HG03280 (cell line): ENCODE data around the gene XRCC6.
"Not testable (repeated sequence)": the region's sequence is repeated elsewhere in the genome, so short reads cannot be mapped to it uniquely, and the experiment has no call there.

Experiments used
- ATAC-seq: cut with Tn5 transposase; IDR thresholded peaks from one replicate; pipeline ENCODE4 v1.9.1; 2021; ENCODE audit warnings: mild to moderate bottlenecking, moderate library complexity; ENCODE audit not compliant: unreplicated experiment

Gene XRCC6

DNA sequence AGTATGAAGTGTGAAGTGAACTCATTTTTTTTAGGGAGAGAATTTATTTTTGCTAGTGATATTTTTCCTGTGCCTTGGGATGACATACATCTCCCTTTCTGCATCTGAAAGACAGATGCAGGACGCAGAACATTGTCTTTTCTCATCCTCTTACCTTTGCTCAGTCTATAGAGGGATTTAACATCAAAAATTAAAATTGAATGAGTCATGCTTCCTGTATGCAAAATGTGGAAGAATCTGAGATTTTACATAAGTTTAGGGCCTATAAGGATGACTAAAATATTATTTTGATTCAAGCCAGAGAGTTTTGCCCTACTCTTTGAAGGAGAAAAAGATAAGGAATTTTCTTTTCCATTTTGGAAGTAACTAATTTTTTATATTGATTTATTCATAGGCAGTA, 27.3 kb downstream of the XRCC6 start:
- ATAC-seq: no peak

DNA sequence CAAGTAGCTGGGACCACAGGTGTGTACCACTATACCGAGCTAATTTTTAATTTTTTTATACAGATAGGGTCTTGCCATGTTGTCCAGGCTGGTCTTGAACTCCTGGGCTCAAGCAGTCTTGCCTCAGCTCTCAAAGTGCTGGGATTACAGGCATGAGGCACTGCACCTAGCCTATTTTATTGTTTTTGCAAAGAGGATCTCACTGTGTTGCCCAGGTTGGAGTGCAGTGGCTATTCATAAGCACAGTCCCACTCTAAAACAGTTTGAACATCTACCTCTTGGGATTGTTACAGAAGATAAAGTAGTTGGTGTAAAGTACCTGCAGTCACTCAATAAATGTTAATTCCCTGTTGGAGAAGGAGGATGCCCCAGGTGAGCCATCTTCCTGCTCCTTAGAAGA, 29.1 kb downstream of the XRCC6 start:
- no peak for ATAC-seq

DNA sequence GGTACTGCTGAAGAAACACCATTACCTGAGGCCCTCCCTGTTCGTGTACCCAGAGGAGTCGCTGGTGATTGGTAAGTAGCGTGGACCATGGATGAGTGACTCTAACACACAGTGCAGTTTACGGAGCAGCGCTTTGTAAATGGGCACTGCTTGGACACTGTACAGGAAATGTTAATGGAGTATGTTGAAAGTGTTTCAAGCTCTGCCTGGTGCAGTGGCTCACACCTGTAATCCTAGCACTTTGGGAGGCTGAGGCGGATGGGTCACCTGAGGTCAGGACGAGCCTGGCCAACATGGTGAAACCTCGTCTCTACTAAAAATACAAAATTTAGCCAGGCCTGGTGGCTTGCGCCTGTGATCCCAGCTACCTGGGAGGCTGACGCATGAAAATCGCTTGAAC, 29.7 kb downstream of the XRCC6 start:
- ATAC-seq: no peak

DNA sequence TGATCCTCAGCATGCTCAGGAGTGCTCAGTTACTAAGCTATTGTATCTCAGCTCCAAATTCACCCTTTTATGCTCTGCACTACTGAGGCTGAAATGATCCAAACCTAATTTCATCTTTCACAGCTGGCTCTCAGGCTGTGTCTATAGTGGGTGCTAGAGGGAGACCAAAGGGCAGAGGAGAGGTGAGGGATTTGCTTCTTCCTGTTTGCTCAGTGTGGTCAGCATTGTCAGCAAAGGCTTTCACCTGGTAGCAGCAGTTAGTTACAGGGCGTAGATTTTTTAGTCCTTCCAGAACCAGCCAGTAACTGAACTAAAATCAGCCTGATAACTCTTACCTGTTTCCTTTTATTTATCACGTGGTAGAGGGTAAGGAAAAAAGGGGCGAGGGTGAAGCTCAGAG, 33.2 kb downstream of the XRCC6 start:
- no peak for ATAC-seq

DNA sequence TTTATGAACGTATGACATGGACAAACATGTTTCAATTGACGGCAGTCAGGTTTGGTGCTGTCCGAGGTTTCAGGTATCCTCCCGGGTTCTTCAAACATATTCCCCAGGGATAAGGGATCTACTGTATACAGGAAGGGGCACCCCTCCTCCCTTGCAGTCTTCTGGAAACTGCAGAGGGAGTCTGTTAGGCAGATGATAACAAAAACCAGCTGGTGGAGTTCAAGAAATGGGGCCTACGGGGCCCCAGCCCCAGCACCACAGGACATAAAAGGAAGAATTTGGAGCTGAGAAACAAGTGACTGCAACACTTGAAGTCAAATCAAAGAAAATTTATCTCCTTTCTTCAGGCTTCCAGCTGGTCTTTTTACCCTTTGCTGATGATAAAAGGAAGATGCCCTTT, 35.5 kb downstream of the XRCC6 start:
- no peak for ATAC-seq

DNA sequence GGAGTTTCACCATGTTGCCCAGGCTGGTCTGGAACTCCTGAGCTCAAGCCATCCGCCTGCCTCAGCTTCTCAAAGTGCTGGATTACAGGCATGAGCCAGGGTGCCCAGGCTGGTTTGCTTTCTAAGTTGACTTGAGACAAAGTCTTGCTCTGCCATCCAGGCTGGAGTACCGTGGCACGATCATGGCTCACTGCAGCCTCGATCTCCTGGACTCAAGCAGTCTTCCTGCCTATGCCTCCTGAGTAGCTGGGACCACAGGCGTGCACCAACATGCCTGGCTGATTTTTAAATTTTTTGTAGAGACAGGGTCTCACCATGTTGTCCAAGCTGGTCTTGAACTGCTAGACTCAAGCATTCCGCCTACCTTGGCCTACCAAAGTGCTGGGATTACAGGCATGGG, 36.6 kb downstream of the XRCC6 start:
- no peak for ATAC-seq

DNA sequence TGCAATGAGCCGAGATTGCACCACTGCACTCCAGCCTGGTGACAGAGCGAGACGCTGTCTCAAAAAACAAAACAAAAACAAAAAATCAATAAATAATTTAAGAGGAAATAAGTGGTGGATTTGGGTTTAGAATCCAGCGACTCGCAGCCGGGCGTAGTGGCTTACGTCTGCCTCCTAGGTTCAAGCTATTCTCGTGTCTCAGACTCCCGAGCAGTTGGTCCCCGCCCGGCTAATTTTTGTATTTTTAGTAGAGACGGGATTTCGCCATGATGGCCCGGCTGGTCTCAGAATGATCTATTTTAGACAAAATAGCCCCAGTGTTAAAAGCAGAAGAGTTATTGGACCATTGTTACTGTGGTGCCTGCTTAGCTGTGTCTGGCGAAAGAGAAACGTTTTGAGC, 37.8 kb downstream of the XRCC6 start:
- ATAC-seq: no peak

DNA sequence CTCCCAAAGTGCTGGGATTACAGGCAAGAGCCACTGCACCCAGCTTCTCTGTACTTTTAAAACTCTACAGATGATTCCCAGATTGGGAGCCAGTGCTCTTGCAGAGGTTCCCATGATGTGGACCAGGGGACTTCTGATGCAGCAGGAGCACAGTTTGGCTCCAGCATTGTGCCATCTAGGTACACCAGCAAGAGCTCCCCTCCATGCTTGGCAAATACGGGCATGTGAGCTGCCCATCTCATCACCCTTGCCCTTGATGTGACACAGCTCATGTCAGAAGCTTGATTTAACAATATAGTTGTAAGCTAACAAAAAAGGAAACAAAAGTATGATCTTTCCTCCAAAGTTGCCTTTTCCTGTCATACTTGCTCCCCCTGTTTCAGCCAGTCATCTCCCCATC, 38.8 kb downstream of the XRCC6 start:
- ATAC-seq: no peak

DNA sequence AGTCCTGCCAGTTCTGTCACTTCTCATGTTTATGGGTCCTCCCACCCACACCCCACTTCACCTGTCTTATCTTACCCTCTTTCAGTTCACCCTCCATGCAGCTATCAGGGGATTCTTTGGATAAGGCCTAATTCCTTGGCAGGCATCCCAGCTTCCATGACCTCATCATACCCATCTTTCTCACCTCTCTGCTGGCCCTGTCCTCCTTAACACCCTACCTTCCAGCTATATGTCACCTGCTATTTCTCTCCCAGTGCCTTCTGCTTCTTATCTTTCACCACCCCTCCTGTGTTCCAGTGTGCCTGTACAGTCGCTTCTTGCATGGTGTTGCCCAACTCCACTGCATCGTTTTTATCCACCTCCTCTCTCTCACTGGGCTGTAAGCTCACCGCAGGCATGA, 39.3 kb downstream of the XRCC6 start:
- no peak for ATAC-seq

DNA sequence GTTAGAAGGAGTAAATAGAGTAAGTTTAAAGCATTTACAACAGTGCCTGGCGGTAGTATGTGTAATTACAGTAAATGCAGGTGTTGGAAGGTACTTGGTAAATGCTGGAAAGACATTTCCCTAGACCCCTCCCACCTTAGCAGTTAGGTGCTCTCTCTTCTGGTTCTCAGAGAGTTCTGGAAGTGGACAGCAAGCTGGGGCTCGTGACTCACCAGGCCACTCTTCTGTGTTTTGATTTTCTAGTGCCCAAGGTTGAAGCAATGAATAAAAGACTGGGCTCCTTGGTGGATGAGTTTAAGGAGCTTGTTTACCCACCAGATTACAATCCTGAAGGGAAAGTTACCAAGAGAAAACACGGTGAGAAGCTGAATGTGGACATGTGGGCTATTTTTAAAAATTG, 40.0 kb downstream of the XRCC6 start:
- no peak for ATAC-seq

DNA sequence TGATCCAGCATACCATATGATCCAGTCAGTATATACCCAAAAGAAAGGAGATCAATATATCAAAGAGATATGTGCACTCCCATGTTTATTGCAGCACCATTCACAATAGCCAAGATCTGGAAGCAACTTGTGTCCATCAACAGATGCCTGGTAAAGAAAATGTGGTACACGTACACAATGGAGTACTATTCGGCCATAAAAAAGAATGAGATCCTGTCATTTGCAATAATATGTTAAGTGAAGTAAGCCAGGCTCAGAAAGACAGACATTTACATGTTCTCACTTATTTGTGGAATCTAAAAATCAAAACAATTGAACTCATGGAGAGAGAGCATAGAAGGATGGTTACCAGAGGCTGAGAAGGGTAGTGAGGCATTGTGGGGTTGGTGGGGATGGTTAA, 40.6 kb downstream of the XRCC6 start:
- ATAC-seq: no peak

DNA sequence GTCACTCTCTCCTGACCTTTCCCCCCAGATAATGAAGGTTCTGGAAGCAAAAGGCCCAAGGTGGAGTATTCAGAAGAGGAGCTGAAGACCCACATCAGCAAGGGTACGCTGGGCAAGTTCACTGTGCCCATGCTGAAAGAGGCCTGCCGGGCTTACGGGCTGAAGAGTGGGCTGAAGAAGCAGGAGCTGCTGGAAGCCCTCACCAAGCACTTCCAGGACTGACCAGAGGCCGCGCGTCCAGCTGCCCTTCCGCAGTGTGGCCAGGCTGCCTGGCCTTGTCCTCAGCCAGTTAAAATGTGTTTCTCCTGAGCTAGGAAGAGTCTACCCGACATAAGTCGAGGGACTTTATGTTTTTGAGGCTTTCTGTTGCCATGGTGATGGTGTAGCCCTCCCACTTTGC, 42.5 kb downstream of the XRCC6 start:
- ATAC-seq: not testable (repeated sequence)

DNA sequence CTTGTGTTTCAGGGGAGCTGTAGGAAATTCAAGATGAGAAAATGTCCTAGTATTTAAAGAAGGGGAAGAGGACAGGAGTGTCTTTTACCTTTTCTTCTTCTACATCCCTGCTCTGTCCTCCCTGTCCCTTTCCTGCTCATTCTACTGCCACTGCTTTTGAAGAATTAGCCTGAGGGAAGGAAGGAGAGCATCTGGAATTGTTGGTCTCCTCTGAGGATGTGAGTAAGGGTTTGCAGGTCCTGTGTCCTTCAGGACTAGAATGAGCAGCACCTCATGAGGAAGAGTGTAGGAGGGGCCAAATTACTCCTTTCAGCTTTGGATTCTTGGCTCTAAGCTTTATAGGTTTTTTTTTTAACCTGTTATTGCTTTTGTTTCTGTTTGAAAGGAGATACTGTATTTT, 43.4 kb downstream of the XRCC6 start:
- ATAC-seq: no peak

DNA sequence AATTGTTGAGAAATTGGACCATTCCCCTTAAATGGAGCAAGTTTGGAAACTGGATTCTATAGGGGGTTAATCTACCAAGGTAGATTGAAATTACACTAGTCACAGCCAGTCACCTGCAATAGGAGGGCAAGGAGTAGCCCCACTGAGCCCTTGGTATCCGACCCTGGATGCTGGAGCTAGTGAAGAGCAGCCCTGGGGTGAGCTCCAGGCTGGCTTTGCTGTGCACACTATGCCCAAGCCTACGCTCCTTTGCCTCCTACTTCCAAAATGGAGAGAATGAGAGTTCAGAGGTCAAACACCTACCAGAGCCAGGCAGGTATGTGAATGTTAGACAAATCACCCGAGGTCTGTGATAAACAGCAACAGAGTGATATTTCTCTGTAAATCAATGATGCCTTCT, 43.9 kb downstream of the XRCC6 start:
- no peak for ATAC-seq

DNA sequence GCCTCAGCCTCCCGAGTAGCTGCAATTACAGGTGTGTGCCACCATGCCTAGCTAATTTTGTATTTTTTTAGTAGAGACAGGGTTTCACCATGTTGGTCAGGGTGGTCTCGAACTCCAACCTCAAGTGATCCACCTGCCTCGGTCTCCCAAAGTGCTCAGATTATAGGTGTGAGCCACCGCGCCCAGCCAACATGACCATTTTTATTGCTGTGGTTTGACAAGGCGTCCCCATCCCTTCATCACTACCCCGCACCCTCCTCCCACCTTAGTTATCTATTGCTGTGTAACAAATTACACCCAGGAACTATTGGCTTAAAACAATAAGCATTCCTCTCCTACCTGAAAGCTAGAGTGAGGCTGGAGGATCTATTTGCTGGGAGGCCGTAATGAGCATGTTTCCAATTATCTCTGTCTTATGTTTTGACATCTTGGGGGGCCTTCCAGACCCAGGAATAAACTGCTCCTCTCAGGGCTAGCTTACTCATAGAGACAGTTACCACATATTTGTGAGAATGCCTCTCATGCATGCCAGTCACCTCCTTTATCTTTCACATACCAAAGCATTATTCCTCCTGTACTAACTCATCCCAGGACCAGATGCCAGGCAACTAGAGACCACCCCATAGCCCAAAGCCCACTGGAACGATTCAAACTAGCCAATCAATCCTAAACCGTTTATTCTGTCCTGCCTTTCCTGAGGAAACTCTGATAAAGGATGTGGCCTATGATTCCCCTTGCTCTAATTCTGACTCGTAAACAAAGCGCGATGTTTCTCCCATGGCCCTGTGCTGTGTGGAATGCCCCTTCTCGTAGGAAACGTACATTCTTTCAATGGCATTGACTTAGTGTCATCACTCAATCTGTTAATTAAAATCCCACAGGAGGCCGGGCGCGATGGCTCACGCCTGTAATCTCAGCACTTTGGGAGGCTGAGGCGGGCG, 48.1 kb downstream of the XRCC6 start:
- ATAC-seq: no peak

DNA sequence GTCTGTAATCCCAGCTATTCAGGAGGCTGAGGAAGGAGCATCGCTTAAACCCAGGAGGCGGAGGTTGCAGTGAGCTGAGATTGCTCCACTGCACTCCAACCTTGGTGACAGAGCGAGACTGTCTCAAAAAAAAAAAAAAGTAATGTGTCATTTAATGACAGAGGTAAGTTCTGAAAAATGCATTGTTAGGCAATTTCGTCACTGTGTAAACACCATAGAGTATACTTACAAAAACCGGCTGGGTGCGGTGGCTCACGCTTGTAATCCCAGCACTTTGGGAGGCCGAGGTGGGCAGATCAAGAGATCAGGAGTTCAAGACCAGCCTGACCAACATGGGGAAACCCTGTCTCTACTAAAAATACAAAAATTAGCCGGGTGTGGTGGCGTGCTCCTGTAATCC, 51.0 kb downstream of the XRCC6 start:
- not testable (repeated sequence) for ATAC-seq

DNA sequence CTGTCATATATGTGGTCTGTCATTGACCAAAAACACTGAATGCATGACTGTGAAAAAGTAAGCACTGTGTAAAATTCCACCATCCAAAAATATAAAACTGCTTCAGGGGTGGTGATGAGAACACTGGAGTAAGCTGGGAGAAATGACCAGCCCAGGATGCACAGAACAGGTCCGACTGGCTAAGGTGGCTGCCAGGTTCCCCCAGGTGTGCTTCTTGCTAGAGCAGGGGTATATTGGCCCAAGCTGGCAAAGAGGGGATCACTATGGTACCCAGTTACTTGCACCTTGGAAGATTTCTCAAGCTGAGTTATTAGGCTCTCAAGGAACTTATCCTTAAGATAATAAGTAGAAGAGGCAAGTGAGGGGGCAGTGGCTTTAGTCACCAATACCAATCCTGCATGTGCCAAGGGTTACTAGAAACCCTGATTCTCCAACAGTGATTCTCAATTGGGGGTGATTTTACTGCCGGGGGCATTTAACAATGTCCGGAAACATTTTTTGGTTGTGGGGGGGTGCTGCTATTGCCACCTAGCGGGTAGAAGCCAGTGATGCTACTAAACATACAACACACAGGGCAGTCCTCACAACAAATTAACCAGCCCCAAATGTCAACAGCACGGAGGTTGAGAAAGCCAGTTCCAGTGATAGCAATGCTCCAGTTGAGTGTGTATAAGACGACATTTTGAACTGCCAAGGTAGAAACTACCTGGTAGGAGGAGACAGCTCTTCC, 51.9 kb downstream of the XRCC6 start:
- ATAC-seq: no peak

DNA sequence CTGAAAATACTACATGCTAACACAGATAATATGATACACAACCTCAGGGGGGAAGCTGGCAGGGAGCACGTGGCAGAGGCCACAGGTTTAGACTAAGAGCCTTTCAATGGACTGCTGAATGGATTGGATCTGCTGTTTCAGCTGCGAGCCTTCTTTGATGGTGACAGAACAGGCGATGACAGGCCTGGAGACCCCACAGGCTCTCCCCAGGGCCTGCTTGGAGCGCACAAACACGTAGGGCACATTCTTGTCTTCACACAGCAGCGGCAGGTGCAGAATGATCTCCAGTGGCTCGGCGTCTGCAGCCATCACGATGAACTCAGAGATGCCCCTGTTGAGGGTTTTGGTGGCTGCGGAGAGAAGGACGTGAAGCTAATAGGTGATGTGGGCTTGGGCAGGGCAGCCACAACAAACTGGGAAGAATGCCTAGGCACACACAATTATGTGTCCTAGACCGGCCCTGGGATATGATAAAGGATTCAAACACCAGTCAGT, 53.8 kb downstream of the XRCC6 start:
- no peak for ATAC-seq

DNA sequence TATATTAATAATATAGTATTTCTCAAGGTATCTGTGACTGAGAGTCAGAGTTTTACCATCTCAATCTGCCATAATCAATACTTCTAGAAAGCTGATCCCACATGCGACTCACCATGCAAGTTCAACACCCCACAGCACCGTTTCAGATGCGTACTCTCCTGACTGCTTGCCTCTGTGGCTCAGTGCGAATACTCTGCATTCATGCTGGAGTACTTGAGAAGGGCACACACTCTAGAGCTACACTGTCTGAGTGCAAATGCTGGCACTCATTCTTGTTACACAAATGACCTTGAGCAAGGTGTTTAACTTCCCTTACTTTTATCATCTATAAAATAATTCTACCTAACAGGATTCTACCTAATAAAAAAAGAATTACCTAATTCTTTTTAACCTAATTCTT, 55.0 kb downstream of the XRCC6 start:
- no peak for ATAC-seq

DNA sequence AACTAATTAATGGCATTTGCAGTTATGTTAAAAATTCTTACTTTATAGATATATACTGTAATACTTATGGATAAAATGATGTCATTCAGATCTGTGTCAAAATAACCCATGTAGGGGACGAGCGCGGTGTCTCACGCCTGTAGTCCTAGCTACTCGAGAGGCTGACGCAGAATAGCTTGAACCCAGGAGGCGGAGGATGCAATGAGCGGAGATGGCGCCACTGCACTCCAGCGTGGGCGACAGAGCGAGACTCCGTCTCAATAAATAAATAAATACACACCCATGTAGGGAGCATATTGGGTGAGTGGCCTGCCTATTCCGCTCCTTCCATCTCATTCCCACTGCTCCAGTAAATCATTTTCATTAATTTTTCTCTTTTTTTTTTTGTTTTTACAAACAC, 60.5 kb downstream of the XRCC6 start:
- ATAC-seq: no peak

DNA sequence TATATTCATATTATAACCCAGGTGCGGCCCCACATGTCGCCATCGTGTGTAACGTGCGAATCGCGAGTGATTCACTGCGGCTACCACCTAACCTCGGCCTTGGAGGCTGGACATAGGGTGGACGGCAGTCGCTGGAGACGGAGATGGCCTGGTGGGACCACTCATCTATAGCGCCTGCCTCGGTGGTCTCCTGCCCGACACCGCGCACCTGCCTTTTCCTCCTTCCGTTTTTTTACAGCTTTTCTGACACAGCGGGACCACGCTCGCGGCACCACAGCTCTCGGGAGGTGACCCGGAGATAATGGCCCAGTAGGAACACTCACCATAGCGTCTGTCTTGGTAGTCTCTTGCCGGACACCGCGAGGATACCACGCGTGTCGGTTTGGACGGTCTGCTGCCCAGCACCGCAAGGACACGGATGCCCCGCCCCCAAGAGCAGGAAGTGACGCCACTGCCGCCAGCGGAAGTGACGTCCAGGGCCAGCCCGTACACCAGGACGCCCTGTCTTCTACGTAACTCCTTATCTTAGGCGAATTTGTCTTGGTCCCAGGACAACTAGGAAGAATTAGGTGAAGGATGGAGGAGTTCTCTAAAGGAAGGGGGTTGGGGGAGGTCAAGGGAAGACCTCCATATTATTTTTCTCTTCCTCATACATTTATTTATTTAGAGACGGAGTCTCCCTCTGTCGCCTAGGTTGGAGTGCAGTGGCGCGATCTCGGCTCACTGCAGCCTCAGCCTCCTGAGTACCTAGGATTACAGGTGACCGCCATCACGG, 61.1 kb downstream of the XRCC6 start:
- peak; percentile 67 for ATAC-seq
